Activated gamma-delta T cell treated with anti-CD3 and anti-CD28 coated beads, Interleukin-2, amount 50 U/mL, for 16 hours (primary cell): ENCODE results near the gene EPS8L1.

Experiments used
- DNase-seq: peaks from one replicate; pipeline ENCODE4 v3.0.0-alpha.2; 2020; ENCODE audit warnings: low read depth

The EPS8L1 gene

GRCh38 chr19:55115446-55116065, 39.9 kb downstream of the EPS8L1 start:
- DNase-seq: no peak

GRCh38 chr19:55116232-55116858, 40.7 kb downstream of the EPS8L1 start:
- DNase-seq: peak; percentile 22

GRCh38 chr19:55116859-55117662, 41.4 kb downstream of the EPS8L1 start, which contains the start of gene PPP1R12C:
Gene PPP1R12C (minus strand): TSS chr19:55117637. CDS start chr19:55117543, 94 bp downstream.
- no peak for DNase-seq

- DNase-seq: peak; percentile 95
Observed at GRCh38 chr19:55117663-55118391, 42.2 kb downstream of the EPS8L1 start.

DNA sequence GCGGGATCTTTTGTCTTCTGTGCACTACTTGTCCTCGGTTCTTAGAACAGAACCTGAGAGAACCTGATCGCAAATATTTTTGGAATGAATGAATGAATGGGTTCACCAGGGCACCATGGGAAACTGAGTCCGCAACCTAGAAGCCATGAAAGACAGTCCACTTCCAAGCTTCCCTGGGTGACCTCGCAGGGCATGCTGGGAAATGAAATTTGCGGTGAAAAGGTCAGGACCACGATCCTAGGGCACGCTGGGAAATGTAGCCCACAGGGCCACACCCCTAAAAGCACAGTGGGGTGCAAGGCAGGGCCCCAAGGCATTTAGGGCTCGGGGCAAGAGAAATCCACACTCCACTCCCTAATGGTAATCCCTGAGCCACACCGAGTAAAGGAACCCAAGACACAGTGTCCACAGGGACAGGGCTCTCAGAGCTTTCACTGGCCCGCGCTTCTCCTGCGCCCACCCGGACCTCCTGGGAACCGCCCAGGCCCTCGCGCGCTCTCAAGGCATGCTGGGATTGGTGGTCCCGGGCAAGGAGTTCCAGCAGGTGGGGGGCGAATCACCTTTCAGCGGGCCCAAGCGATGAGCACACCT, 42.8 kb downstream of the EPS8L1 start:
- no peak for DNase-seq

GRCh38 chr19:55119053-55119452, 43.4 kb downstream of the EPS8L1 start:
- no peak for DNase-seq

- no peak for DNase-seq
Observed at GRCh38 chr19:55131421-55131820, 55.8 kb downstream of the EPS8L1 start.

DNA sequence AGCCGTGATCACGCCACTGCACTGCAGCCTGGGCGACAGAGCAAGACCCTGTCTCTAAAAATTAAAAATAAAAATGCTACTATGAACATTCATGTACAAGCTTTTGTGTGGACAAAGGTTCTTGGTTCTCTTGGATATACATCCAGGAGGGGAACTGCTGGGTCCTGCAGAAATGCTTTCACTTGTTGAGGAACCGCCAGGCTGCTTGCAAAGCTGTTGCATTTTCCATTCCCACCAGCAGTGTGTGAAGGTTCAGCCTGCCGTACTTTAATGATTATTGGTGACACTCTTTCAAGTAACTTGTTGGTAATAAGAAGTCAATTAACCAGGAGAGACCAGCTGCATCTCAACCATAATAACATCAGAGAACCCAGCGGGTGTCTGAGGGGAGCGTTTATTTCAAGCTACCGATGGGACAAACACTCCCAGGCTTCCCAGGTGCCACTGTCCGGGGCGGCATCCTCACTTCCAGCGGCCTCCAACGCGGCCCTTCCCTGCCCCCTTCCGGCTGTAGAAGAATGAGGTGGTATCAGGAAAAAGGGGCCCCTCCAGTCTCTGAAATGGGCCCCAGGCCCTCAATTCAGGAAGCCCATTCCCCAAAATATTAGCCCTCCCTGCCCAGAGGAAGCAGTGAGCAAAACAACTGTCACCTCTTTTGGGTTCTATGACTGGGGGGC, 56.9 kb downstream of the EPS8L1 start:
- DNase-seq: no peak

- no peak for DNase-seq
Observed at GRCh38 chr19:55133639-55134444, 58.2 kb downstream of the EPS8L1 start.

GRCh38 chr19:55134736-55135135, 59.1 kb downstream of the EPS8L1 start:
- no peak for DNase-seq

DNA sequence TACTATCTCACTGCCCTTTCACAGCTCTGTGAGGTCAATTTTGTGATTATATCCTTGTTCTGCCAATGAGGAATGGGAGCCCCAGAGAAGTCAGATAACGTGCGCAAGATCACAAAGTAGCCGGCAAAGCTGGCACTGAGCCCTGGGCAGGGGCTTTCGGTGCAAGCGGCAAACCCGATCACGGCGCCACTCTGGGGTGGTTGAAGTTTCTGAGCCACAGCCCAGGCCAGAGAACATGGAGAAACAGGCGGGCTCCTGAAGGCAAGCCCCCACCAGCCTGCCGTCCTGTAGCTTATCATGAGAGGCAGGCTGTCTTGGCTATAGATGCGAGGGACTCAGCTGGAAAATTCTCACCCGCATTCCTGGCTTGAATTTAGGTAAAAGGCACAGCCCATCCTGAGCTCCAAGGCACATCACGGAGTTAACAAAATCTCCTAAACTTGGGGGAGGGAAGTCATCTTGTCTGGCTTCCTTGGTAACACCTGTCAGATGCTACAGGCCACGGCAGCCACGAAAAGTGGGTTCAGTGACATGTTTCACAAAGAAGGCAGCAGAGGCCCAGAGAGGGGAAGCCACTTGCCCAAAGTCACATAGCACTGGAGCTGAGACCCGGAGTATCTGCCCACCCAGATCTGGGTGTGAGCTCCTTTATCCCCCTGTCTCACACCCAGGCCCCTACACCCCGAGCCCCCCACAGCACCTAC, 60.9 kb downstream of the EPS8L1 start:
- no peak for DNase-seq
